HG03558 (cell line): ENCODE results near the gene NTM.

Experiments
- ATAC-seq: cut with Tn5 transposase; IDR thresholded peaks from one replicate; pipeline ENCODE4 v1.9.1; 2021; ENCODE audit warnings: moderate number of reproducible peaks; ENCODE audit not compliant: unreplicated experiment; ENCODE audit errors: extremely low read depth

NTM gene

GRCh38 chr11:131691181-131692041 lies 321.0 kb downstream of the NTM start:
- no peak for ATAC-seq

- ATAC-seq, result no peak
These were observed 321.7 kb downstream of the NTM start for GRCh38 chr11:131692151-131692550.

- no peak for ATAC-seq
These were observed 322.5 kb downstream of the NTM start for GRCh38 chr11:131692961-131693360.

DNA sequence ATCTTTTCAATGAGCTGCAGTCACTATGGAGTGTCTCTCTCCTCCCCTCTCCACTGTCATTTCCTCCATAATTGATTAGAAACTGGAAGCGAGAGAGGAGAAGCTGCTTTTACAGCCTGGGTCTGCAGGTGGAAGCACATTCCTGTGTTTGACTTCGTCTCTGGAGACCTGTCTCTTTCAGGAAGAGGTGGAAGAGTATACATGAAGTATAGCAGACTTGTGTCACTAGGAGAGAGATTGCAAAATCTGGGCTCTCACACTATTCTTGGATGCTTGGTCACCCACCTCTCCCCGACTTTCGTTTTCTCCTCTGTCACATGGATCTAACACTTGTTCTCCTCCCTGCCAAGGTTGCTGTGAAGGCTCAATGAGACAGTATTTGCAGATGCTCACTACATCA lies 323.3 kb downstream of the NTM start:
- ATAC-seq, result no peak

DNA sequence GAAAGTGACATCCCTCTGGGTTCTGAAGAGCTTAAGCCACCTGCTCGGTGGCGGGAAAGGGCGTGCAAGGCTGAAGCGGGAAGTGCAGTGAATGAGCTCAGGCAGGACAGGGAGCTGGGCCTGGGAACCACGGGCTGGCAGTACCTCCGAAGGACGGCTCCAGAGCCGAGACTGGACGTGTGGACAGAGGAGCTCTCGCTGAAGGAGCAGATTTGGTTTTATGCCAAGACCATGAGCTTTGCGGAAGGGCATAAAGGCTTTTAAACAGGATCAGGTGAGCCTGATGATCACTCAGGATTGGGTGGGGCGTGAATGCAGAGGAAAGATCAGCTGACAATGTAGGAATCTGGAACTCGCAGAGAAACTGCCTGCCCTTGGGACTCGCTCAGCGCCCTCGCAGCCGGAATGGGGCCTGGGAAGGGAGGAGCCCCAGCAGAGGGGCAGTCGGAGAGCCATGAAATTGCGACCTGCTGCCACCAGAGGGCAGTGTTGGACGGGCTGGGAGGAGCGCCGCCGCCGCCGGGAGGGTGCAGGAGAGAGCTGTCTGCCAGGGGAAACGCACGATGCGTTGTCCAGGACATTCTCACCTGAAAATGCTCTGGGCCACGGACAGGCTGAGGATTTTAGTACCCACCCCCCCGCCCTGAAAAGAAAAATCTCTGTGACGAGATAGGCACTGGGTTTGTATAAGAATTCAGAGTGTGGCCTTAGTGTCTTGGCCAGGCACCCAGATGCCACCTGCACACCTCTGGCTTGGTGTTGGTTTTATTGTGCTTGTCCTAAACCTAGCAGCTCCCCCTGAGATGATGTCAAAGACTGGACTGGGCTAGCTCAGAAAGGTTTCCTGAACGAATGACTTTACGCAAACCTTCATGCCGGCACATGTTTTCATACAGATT lies 324.4 kb downstream of the NTM start:
- peak; percentile 69 for ATAC-seq

- no peak for ATAC-seq
These were observed 325.5 kb downstream of the NTM start for GRCh38 chr11:131695889-131696429.

- no peak for ATAC-seq
These were observed 326.3 kb downstream of the NTM start for GRCh38 chr11:131696690-131697089.

GRCh38 chr11:131703311-131703710 lies 332.9 kb downstream of the NTM start:
- ATAC-seq, result no peak

GRCh38 chr11:131704682-131705081 lies 334.3 kb downstream of the NTM start:
- ATAC-seq, result no peak

DNA sequence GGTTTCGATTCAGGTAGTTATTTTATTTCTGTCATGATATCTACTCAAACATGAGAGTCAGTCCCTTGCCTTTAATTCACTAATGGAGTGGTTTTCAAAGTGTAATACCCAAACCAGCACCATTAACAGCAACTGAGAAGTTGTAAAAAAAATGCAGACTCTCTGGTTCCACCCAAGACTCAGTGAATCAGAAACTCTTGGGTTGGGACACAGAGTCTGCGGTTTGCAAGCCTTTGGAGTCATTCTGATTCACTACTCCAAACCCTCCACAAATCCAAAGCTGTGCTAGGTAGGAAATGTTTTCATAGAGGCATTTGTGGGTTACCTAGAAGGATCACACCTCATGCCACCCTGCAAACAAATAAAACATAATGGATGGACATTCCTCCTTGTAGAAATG lies 340.1 kb downstream of the NTM start:
- ATAC-seq, result no peak

DNA sequence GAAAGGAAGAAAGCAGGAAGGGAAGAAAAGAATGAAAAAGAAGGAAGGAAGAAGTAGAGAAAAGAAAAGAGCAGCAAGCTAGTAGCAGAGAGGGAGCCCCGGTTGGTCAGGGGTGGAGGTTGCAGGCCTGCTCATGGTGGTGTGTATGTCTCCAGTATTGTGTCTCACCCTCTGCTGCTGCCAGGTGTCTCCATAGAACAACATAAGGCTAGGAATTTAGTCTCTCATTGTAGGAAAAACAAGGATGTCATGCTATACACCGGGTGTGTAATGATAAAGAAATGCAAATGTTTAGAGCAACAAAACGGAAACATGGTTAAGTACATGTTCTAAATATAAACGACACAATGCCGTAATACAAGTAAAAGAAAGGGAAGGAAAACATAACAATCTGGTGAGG lies 342.5 kb downstream of the NTM start:
- ATAC-seq, result no peak

- no peak for ATAC-seq
These were observed 343.2 kb downstream of the NTM start for GRCh38 chr11:131713529-131714134.

DNA sequence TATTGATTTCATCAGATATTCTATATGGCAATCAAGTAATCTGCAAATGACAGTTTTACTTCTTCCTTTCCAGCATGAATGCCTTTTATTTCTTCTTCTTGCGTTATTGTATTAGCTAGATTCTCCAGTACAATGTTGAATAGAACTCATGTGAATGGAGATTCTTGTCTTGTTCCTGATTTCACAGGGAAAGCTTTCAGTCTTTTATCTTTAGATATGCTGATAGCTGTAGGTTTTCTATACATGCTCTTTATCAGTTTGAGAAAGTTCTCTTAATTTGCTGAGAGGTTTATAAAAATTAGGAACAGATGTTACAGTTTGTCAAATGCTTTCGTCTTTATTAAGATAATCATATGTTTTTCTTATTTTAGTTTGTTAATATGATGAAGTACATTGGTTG lies 347.2 kb downstream of the NTM start:
- no peak for ATAC-seq

- no peak for ATAC-seq
These were observed 352.7 kb downstream of the NTM start for GRCh38 chr11:131723088-131723487.

DNA sequence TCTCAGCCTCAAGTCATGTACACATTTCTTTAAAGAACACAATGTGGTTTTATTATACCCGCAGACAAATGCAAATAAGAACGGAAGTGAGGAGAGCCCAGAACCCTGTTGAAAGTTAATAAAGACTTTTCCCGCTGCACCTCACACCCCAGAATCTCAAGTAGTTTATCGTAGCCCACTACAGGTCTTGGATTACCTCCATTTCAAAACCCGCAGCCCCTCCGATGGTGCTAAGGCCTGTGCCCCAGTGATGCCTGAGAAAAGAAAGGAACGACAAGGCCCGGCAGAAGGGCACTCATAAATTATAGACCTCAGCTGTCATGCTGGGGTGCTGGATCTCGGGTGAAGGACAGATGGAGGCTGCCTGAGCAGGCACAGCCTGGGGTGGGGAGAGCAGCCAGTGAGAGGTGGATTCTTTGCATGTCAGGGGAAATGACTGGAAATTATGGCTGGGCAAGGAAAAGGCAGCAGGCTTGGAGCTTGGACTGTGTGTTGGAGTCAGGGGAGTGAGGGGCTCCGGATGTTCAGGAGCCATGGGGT lies 354.1 kb downstream of the NTM start:
- no peak for ATAC-seq

DNA sequence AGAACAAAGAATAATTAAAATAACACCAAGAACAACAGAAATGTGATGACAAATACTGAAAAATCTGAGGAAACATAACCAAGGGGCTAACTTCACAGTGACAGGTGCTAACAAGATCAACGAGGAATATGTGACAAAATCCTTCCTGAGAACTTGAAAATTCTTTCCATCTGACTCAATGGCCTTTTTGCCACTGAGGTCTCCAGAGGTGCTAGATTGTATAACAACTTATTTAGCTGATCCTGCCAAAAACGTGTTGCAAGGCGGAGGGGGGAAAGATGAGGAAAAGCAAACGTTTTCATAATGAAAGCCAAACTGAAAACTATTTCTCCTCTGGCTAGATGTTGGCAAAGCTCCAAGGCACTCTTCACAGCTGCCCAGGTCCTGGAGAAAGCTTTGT lies 364.5 kb downstream of the NTM start:
- ATAC-seq, result no peak

GRCh38 chr11:131737357-131737756 lies 366.9 kb downstream of the NTM start:
- ATAC-seq, result no peak

DNA sequence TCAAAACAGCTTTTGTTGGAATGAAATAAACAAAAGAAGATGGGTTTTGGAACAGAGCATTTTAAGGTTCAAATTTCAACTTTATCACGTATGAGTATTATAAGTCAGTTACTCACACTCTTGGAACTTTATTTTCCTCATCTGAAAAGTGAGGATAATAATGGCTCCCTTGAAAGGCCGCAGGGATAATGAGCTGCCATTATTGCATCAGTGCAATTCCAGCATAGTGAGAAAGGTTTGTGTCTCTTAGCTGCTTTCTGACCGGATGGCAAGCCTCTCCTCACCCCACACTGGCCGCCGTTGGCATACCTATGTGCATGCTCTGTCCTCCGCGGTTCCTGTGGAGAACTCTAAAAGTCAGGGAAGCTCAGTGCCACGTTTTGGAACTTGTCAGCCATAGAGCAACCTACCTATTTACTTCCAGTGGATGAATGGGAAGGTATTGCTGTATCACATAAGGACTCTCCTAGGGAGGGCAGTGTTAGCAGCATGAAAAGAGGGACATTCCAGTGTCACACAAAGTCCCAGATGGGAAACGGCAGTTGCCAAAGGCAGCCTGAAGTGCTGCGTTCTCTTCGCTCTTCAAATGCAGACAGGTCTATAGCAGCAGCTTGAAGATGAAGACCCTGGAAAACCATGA lies 368.9 kb downstream of the NTM start:
- ATAC-seq, result no peak

GRCh38 chr11:131744847-131745246 lies 374.4 kb downstream of the NTM start:
- ATAC-seq, result no peak

DNA sequence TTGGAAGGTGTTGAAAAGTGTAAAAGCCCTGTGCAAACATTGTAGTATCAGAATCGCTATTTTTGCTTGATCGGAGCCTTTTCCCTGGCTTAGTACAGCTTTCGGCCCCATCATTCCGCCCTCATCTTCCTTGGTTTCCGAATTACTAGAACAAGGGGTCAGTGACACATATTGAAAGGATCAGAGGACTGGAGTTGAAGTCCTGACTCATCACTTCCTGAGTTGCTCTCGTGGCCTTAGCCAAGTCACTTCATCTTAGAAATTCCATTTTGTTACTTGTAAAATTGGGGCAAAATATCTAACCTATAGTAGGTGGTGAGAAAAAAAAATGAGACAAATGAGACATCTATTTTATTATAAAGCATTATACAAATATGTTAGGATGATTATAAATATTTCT lies 375.0 kb downstream of the NTM start:
- no peak for ATAC-seq
